GM12874 (cell line): ENCODE data around the gene EIF4E.

Experiments
- CTCF ChIP-seq: IDR thresholded peaks from 2 replicates; pipeline ENCODE4 v1.5.1; 2011; ENCODE audit warnings: low read depth, mild to moderate bottlenecking, control low read depth, low read length, moderate library complexity; ENCODE audit not compliant: insufficient read depth

Gene EIF4E

GRCh38 chr4:98930311-98930865 lies 1.5 kb upstream of the EIF4E start:
- TF ChIP-seq CTCF: no peak

- no peak for TF ChIP-seq CTCF
Observed at GRCh38 chr4:98929341-98930267, 671 bp upstream of the EIF4E start.

- no peak for TF ChIP-seq CTCF
Observed at GRCh38 chr4:98928131-98928504, 815 bp downstream of the EIF4E start.

GRCh38 chr4:98921292-98921691 lies 7.6 kb downstream of the EIF4E start:
- no peak for TF ChIP-seq CTCF

- TF ChIP-seq CTCF: no peak
Observed at GRCh38 chr4:98919996-98920395, 8.9 kb downstream of the EIF4E start.

GRCh38 chr4:98909646-98910401 lies 19.1 kb downstream of the EIF4E start:
- no peak for TF ChIP-seq CTCF

- TF ChIP-seq CTCF: no peak
Observed at GRCh38 chr4:98908703-98909262, 20.1 kb downstream of the EIF4E start.
